ENCODE results near the gene IL17RC.

DNA sequence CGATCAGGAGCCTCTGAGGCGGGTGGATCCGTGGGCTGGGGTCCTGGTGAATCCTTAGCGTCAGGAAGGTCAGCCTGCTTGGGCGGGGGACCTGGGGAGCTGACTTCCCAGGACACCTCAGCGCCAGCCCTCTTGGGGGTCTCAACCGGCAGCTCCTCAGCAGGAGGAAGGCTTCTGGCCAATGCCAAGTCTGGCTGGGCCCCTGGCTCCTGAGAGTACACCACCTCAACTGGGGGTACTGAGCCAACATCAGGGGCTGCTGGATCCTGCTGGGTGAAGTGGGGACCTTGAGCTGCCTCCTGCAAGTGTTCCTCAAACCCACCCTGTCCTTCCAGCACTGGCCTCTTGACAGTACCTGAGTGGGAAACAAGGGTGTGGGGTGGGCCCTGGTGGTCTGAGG is 32.2 kb downstream of the IL17RC start:
- TF ChIP-seq YY1 (IDR thresholded peaks at IDR 0.05; ENCODE audit: insufficient read depth, insufficient read length) (no peak), ZNF274 (IDR thresholded peaks at IDR 0.05; ENCODE audit: low read depth, low read length) (no peak), SUZ12 (IDR thresholded peaks at IDR 0.05; ENCODE audit: extremely low read depth, insufficient read depth, insufficient read length) (no peak)
